Activated CD4-positive, alpha-beta memory T cell treated with anti-CD3 and anti-CD28 coated beads for 36 hours (primary cell): ENCODE results near the gene EEF1AKMT2. TPM values are rescaled to one million over a fixed set of nuclear protein-coding genes. Genes with fewer than 3 reads are reported as not detected.
A peak's percentile ranks its signal among the peaks of the same experiment; 100 is the strongest.

ENCODE experiments used
- CTCF ChIA-PET: fragments of 350-600 bp; sonication (Branson Sonifier 250); formaldehyde crosslinking; loops from one replicate; lab custom pipeline; 2021; ENCODE audit warnings: antibody characterized with exemption, inconsistent platforms; lab: Charles Lee
- POLR2A ChIA-PET: fragments of 350-600 bp; sonication (Branson Sonifier 250); formaldehyde crosslinking; loops from one replicate; lab custom pipeline; 2021; ENCODE audit warnings: antibody characterized with exemption; lab: Charles Lee
- DNase-seq: peaks from one replicate; pipeline ENCODE4 v3.0.0-alpha.2; 2020
- H3K27ac Mint-ChIP-seq: one replicate; pipeline ENCODE4 v1.8.0; 2021; ENCODE audit warnings: mixed read lengths
- H3K27me3 Mint-ChIP-seq: one replicate; pipeline ENCODE4 v1.8.0; 2021; ENCODE audit warnings: mixed read lengths
- H3K36me3 Mint-ChIP-seq: one replicate; pipeline ENCODE4 v1.8.0; 2021; ENCODE audit warnings: mixed read lengths
- H3K4me1 Mint-ChIP-seq: one replicate; pipeline ENCODE4 v1.8.0; 2021; ENCODE audit warnings: low read depth, mixed read lengths
- H3K4me3 Mint-ChIP-seq: one replicate; pipeline ENCODE4 v1.8.0; 2021; ENCODE audit warnings: mild to moderate bottlenecking, mixed read lengths
- H3K9me3 Mint-ChIP-seq: one replicate; pipeline ENCODE4 v1.8.0; 2021; ENCODE audit warnings: mixed read lengths
- intact Hi-C: fragments of 100-400 bp; cut with micrococcal nuclease; formaldehyde crosslinking; loops from one replicate; pipeline ENCODE4 v1.15.1; 2023
- total RNA-seq, 2 experiments: library from RNA; stranded (reverse); gene quantifications; one replicate each; pipeline ENCODE4 v1.2.3, GENCODE V29; 2021

Gene EEF1AKMT2
- total RNA-seq, 2 experiments from 2014 or later, result 28.2 to 33.1 TPM

GRCh38 chr10:124710266-124710881, 81.3 kb downstream of the EEF1AKMT2 start:
- Mint-ChIP-seq H3K4me1 (peaks cover 87% of the 10 kb centered on the region), H3K36me3 (peaks cover 12% of the 10 kb centered on the region), H3K27ac (no peak overlapping the region), H3K9me3 (no peaks in the 10 kb centered on the region), H3K27me3 (no peaks in the 10 kb centered on the region), H3K4me3 (no peak overlapping the region)
- ChIA-PET CTCF (no interaction called here), POLR2A (no interaction called here)
- intact Hi-C loops, result no loop called here
- DNase-seq, result no peak

GRCh38 chr10:124709861-124710260, 81.8 kb downstream of the EEF1AKMT2 start:
- Mint-ChIP-seq H3K4me3 (no peak overlapping the region), H3K27me3 (no peaks in the 10 kb centered on the region), H3K9me3 (no peaks in the 10 kb centered on the region), H3K36me3 (peaks cover 12% of the 10 kb centered on the region), H3K4me1 (peaks cover 87% of the 10 kb centered on the region), H3K27ac (peak overlapping the region; percentile 38)
- POLR2A ChIA-PET, result interaction anchor here (1.9 kb wide), 1 partner anchor 8 kb away, joined by 5 read pairs; no protein-coding TSS in a partner anchor
- CTCF ChIA-PET, result interaction anchor here (3.0 kb wide), 1 partner anchor 8 kb away, joined by 14 read pairs; no protein-coding TSS in a partner anchor
- no peak for DNase-seq
- intact Hi-C loops, result no loop called here

- H3K27ac Mint-ChIP-seq, result peak overlapping the region; percentile 66
- H3K4me1 Mint-ChIP-seq, result peaks cover 89% of the 10 kb centered on the region
- intact Hi-C loops, result no loop called here
- ChIA-PET POLR2A (interaction anchor here (0.7 to 2.5 kb wide), 6 partner anchors 9 to 50 kb away, joined by 3 to 7 read pairs (median 4); no protein-coding TSS in a partner anchor), CTCF (interaction anchor here (0.8 to 3.0 kb wide), 3 partner anchors 9 to 32 kb away, joined by 3 to 14 read pairs (median 14); no protein-coding TSS in a partner anchor)
- H3K27me3 Mint-ChIP-seq, result no peaks in the 10 kb centered on the region
- no peak overlapping the region for H3K4me3 Mint-ChIP-seq
- peaks cover 19% of the 10 kb centered on the region for H3K36me3 Mint-ChIP-seq
- DNase-seq, result no peak
- H3K9me3 Mint-ChIP-seq, result no peaks in the 10 kb centered on the region
These were observed 82.7 kb downstream of the EEF1AKMT2 start for GRCh38 chr10:124708922-124709520.

- intact Hi-C loops, result no loop called here
- Mint-ChIP-seq H3K4me3 (no peak overlapping the region), H3K27ac (peak overlapping the region; percentile 74), H3K4me1 (peaks cover 89% of the 10 kb centered on the region), H3K36me3 (peaks cover 22% of the 10 kb centered on the region), H3K27me3 (no peaks in the 10 kb centered on the region), H3K9me3 (no peaks in the 10 kb centered on the region)
- POLR2A ChIA-PET, result interaction anchor here (0.7 to 2.5 kb wide), 8 partner anchors 10 to 49 kb away, joined by 3 to 7 read pairs (median 4); no protein-coding TSS in a partner anchor
- CTCF ChIA-PET, result interaction anchor here (0.6 to 3.0 kb wide), 4 partner anchors 10 to 66 kb away, joined by 3 to 14 read pairs (median 8); no protein-coding TSS in a partner anchor
- no peak for DNase-seq
These were observed 83.4 kb downstream of the EEF1AKMT2 start for GRCh38 chr10:124708246-124708779.

Other genes with a start within 250 kb of the EEF1AKMT2 start
- 10 to 100 TPM; 25.3 to 25.5 TPM for gene FAM53B, start 47.5 kb downstream of the EEF1AKMT2 start, total RNA-seq
- gene ABRAXAS2, start 9.9 kb upstream of the EEF1AKMT2 start, total RNA-seq, result 10 to 100 TPM; 17.5 to 17.8 TPM
- 10 to 100 TPM; 10.5 to 10.8 TPM for gene ZRANB1, start 150.2 kb upstream of the EEF1AKMT2 start, total RNA-seq